Esophagus muscularis mucosa (tissue), 3 donors: ENCODE data around the gene RRP36.

ENCODE experiments used
- POLR2A ChIP-seq: fragments of 450-650 bp; IDR thresholded peaks from one replicate; pipeline ENCODE4 v1.6.1; 2017; ENCODE audit warnings: antibody characterized with exemption, moderate library complexity, mild to moderate bottlenecking, low read depth
- TF ChIP-seq, protein P1 (sequence below), 3 experiments: fragments of 200-600 bp in 2 of 3; fragments of 450-650 bp in 1 of 3; sonication (generic) in 2 of 3; IDR thresholded peaks; one replicate each; pipeline ENCODE4 v1.5.1; 2017 to 2019; ENCODE audit warnings: antibody characterized with exemption in 3 of 3, mild to moderate bottlenecking in 2 of 3, moderate library complexity in 1 of 3

DNA sequence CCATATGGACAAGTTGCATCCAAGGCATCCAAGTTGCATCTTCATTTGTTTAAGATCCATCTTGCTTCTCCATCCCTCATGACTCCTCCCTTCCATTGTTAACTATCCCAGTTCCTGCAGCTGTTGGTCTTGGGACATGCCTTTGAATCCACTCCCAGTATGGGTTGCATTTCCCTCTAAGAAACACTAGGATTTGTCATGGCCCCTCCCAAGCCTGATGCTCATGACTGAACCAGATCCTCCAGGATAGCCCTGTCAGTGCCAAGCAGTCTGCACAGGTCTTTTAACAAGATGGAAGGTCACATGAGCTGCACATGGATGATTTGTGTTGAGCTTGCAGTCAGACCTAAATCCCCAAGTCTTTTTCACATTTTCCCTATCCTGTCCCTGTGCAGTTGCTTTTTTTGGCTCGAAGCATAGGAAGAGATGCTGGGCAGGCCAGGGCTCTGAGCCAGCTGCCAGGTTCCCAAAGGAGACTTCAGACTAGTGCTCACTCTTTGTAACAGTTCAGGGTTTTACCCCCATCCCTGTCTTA, 32.9 kb upstream of the RRP36 start:
- TF ChIP-seq, protein P1, sequence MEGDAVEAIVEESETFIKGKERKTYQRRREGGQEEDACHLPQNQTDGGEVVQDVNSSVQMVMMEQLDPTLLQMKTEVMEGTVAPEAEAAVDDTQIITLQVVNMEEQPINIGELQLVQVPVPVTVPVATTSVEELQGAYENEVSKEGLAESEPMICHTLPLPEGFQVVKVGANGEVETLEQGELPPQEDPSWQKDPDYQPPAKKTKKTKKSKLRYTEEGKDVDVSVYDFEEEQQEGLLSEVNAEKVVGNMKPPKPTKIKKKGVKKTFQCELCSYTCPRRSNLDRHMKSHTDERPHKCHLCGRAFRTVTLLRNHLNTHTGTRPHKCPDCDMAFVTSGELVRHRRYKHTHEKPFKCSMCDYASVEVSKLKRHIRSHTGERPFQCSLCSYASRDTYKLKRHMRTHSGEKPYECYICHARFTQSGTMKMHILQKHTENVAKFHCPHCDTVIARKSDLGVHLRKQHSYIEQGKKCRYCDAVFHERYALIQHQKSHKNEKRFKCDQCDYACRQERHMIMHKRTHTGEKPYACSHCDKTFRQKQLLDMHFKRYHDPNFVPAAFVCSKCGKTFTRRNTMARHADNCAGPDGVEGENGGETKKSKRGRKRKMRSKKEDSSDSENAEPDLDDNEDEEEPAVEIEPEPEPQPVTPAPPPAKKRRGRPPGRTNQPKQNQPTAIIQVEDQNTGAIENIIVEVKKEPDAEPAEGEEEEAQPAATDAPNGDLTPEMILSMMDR (IDR thresholded peaks at IDR 0.05) = no peak
- no peak for TF ChIP-seq POLR2A
